NCI-H2227 treated with DMSO at 0.1 percent for 48 hours (cell line): ENCODE measurements around the gene TMEM185B.
"Not testable (repeated sequence)": the region's sequence is repeated elsewhere in the genome, so short reads cannot be mapped to it uniquely, and the experiment has no call there.

Experiments
- DNase-seq: peaks from one replicate; lab custom pipeline; 2025; lab: John Stamatoyannopoulos, UW

Gene TMEM185B

DNA sequence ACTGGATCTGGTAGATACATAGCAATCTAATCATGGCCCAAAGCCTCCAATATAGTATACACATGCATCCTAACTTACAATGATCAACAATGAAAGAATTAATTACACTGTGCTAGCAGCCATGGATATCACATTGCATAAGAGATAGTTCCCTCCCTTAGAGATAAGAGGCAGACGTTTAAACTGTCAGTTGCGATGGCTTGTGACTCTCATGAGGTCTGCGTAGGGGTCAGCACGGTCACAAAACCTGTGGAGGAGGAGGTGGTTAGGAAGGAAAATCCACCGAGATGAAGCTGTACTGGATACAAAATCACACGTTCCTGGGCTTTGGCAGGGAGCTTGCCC is 28.7 kb upstream of the TMEM185B start:
- DNase-seq, result no peak

DNA sequence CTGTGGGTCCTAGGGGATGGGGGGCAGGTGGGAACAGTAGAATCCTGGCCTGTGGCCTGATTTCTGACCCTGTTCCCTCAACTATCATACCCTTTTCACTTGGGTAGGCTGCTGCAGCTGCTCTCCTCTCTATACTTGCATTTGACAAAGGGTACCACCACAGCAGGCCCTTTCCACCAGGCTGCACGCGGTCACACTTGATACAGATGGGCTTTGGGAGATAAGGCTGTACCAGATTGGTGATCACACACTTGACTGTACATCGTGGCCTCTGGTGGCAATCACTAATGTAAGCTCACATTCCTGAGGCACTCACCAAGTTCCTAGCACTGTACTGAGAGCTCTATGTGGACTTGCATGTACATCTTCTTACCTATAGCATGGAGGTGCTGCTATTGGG is 27.9 kb upstream of the TMEM185B start:
- DNase-seq, result no peak

DNA sequence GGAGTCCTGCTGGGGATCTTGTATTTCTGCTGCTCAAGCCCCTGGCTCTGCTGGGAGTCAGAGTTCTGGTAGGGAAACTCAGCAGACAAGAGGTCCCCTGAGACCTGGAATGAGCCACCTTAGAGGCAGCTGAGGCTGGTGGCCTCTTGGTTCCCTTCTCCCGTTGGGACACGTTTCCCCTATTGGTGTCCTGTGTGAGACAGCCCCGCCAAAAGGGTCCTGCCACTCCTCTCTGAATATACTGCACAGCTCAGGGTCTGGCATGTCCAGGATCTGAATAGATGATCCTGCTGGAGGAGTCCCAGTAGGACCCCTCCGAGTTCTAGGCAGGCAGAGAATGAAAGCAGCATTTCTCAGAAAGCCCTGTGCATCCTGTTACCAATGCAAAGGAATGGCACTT is 27.4 kb upstream of the TMEM185B start:
- DNase-seq, result no peak

DNA sequence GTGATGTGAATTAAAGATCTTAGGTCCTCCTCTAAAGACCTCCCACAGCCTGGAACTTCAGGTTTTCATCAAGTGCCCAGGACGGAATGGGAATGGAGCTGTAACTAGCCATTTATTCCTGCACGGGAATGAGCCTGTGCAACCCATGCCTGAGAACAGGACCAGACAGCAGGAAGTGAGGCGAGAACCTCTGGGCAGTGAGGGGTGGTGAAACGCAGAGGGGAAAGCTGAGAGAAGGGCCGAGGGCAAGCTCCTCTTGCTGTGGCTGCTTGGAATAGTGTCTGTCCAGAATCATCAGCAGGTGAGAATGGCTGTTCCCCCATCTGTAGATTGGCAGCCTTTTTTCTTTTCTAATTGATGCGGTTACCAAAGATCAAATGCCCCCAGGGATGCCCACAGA is 24.7 kb upstream of the TMEM185B start:
- no peak for DNase-seq

DNA sequence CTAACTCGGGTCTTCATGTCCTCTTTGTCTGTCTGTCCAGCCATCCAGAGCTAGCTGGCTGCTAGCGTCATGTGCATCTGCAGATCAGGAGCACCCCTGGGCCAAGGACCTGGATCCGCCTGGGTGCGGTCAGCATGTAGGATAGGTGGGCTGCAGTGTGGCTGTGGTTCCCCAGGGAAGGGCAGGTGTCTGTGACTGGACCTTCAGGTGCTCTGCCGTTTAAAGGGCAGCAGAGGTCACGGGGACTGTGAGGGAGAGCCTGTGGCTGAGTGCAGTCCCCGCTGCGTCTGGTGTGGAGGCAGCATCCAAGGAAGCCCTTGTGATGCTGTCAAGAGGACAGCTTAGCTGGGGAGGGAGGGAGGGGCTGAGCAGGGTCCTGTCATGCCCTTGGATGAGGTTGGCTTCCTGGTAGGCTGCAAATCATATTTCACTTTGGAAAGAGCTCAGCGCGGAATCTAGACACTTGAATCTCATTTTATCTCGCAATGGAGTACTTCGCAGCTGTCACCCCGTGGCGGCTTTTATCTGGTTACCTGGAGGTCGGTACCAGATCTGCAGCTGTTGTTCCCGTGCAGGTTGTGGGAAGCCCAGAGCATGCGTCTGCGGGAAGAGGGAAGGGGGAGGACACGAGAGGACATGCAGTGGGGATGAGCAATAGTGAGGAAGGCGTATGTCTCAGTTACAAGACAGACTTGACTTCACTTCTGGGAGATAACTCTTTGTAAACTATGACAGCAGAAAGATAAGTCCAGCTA is 23.5 kb upstream of the TMEM185B start:
- no peak for DNase-seq

DNA sequence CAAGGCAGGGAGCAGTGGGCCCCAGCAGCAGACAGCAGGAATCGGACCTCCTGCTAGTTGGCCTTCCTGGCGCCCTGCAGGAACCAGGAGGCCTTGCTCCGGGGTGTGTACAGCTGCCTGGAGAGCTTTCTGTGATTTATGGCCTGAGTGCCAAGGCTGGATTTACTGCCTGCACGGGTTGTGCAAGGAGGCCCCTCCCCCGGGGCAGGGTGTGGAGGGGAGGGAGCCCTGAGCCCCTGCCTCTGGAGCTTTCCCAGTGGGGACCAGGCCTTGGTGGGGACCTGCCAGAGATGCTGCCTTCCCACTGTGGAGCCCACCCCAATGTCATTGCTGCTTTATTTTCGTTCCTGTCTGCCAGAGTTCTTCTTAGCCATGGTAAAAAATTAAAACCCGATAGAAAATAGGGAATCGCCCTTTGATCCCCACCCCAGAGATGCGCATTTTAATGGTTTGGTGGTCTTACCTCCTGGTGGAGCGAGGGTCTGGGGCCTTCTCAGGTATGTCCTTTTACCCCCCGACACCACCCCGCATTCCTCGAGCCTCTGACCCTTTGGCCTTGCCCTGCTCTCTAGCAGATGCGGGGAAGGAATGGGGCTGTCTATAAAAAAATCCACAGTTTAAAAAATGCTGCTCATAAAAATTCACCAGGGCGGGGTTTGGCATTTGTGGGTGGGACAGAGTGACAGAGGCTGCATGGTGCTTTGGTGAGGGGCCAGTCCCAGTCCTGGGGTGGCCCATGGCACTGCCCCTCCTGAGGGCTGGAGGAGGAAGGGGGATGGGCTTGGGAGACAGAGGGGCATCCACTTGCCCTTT is 22.5 kb upstream of the TMEM185B start:
- DNase-seq, result no peak

DNA sequence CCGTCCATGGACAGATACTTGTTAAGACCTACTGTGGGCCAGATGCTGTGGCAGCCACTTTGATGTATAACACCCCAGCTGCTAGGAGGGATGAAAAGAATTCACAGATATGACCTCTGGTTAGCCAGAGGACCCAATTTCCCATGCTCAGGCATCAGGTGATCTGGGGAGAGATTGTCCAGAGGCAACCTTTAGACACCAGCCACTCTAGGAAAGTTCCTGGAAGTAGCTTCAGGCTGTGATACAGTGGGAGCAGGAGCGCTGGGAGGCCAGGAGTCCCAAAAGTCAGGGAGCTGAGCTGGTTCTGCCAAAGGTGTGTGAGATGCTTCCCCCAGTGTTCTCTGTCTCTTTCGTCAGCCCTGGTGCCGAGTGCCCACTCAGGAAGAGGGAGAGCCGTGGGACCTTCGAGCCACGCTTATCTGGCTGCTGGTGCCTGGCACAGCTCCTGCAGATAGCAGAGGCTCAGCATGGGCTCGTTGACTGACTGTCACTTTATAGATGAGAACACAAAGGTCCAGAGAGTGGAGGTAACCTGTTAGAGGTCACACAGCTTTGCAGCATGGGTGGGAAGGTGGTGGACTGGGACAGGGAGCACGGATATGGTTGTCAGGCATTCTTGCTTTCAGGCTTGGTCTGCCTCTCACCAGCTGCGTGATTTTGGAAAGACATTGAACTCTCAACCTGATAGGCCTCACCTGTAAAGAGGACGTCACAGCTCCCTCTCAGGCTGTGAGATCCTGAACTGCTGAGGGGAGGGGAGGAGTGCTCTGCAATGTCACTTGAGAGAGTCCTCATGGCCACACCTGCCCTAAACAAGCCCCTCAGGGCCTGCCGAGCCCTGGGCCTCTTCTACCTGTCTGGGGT is 21.7 kb upstream of the TMEM185B start:
- no peak for DNase-seq

DNA sequence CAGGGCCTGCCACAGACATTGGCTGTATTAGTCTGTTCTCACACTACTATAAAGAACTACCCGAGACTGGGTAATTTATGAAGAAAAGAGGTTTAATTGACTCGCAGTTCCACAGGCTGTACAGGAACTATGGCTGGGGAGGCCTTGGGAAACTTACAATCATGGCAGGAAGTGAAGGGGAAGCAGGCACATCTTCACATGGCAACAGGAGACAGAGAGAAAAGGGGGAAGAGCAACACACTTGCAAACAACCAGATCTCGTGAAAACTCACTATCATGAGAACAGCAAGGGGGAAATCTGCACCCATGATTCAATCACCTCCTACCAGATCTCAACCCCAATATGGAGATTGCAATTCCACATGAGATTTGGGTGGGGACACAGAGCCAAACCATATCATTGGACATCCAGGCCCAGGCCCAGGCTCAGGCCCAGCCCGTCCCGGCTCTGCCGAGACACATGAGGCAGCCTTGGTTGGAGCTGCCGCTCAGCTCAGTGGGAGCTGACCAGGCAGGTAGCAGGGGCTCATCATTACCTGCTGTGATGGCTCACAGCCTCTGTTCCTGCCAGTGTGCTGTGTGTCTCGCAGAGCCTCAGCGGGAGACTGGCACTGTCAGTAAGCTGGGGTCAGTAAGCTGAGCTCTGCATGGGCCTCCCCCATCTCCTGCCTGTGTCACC is 20.8 kb upstream of the TMEM185B start:
- DNase-seq, result no peak

DNA sequence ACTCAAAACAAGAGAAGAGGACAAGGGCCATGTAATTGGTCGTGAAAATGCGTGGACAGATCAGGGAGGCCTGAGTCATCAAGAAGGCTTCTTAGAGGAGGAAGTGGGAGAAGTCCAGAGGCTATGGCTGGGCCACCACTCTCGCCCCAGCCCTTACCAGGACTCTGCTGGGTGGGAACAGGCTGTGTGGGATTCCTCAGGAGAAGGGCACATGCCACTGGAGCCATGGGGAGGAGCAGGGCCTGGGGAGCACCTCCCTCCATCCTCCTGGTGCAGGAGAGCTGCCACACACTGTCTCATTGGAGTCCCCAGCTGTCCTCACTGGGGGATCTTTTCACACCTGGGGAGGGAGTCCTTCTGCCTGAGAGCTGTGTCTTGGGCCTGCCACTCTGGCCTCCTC is 20.0 kb upstream of the TMEM185B start:
- DNase-seq, result no peak

DNA sequence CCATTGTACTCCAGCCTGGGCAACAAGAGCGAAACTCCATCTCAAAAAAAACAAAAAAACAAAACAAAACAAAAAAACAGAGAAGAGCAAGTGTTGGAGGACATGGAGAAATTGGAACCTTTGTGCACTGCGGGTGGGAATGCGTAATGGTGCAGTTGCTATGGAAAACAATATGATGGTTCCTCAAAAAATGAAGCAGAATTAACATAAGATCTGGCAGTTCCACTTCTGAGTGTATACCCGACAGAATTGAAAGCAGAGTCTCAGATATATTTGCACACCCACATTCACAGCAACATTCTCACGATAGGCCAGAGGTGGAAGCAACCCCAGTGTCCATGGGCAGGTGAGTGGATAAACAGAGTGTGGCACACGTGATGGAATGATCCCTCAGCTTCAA is 18.5 kb upstream of the TMEM185B start:
- DNase-seq, result no peak

DNA sequence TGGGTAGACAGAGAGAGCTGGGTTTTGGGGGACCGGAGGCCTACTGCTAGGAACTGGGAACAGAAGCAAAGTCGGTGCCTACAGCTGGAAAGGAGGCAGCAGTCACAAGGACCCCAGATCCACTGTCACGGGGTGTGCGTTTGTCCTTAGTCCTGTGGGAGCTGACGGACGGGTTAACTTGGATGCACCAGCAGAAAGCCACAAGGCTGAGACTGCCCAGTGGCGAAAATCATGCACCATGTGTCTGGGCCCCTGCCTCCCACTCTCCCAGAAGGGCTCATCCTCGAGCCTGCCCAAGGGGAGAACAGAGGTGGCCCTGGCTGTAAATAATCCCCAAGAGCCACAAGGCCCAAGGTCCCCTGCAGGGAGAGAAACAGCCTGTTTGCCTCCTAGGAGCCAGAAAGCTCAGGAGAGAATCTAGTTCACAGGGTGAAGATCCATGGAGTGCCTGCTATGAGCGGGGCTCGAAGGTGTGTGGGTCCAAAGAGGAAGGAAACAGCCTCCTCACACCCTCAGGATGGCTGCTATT is 17.8 kb upstream of the TMEM185B start:
- no peak for DNase-seq

DNA sequence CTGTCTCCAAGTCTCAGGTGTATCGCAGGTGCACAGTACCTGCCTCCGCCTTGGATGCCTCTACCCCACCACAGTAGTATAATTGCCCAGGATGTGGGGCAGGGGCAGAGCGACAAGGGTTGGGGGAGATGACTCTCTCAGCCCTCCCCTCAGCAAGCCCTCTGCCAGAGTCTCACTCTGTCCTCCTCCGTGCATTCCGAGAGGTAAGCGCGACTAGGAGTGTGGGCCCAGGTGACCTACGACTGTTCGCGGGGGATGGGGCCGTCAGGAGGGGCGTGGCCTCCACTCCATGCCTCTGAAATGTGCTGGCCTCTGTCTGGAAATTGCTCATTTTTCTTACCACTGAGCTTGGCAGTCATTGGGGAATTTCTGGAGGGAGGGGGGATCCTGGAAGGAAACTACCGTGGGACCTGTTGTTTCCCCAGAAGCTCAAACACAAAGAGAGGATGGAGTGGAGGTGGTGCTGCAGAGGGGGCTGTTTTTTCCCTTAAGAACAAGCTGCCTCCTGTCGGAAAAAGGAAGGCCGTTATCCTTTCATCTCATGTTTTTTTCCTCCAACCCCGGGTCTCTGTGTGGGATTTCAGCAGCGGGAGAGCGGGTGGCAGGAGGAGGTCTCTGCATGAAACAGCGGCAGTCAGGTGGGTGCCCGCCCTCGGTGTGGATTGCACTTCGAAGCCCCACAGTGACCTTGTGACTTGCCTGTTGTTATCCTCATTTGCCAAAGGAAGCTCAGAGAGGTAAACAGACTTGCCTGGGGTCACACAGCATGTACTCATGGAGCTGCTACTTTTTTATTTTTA is 16.5 kb upstream of the TMEM185B start:
- no peak for DNase-seq

DNA sequence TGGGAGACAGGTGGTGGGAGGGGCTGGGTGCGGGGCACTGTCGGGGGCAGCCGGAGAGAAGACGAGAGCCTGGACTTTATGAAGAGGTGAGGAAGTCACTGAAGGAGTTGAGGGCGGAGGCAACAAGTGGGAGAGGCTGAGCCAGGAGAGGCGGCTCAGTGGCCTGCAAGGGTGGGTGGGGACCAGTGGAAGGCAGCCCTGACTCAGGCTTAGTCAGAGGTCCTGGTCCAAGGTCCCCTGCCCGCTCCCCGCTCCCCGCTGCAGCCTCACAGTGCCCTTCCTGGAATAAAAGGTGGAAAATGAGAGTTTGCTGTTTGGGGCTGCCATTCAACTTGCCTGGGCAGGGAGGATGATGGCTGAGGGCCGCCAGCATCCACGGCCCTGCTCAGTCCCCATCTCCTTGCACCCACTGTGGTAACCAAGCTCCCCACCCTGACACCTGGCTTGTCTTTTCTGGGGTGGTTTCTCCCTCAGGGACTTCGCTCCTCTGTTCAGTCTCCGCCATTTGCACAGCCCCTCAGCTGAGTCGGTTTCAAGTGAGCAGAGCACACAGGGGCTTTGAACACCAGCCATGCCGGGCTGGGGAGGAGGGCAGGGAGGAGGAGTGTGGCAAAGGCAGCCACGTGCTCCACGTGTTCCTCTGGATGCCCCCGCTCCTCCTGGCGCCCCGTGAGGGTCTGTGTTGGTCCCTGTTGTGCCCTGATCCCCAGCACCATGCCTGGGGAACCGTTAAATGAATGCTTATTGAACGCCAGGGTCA is 15.7 kb upstream of the TMEM185B start:
- DNase-seq, result no peak

DNA sequence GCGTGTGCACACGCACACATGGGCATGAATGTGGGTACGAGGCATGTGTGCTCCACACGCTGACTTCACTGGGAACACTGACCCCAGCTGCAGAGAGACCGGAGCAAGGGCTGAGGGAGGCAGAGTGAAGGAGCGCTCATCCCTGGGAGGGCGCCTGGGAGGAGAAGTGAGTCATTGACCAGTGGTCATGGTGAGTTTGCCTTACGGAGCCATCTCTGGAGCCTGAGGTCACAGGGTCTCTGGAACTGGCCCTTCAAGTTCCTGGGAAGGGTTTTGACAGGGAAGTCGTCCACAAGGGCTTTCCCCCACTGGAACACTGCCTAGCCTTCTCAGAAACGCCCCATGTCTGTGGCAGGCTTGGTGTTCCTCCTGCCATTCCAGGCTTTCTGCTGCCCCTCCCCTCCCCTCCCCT is 14.3 kb upstream of the TMEM185B start:
- DNase-seq, result no peak

DNA sequence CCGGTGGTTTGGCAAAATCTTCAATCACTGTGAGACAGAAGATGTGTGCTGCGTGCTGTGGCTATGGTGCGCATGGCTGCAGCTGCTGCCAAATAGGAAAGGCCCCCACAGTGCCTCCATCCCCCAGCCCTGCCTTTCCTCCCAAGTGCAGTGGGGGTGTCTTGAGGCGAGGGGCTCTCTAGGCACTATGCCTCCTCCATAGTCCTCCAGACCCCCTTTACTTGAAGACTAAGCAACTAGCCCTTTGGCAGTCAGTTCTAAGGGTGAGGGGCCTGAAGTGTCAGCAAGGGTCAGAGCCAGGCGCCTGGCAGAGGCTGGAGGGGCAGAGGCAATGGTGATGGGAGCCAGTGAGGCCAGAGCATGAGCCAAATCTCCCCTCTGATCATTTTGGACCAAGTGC is 13.6 kb upstream of the TMEM185B start:
- DNase-seq, result no peak

DNA sequence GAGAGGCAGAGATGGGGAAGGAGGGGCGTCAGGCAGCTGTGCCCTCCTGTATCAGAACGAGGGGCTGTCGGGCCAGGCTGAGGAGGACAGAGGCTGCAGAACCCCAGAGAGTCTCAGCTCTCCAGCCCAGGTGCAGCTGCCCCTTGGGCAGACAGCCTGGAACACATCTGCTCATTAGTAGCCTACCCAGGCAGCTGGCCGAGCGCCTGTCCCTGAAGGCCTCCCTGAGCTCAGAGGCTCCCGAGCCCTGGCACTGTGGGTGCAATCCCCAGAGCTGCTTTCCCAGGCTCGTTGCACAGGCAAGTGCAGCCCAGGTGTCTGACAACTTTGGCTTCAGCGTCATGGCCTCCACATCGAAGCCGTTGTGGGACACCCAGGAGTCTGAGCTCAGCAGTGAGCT is 13.1 kb upstream of the TMEM185B start:
- no peak for DNase-seq

DNA sequence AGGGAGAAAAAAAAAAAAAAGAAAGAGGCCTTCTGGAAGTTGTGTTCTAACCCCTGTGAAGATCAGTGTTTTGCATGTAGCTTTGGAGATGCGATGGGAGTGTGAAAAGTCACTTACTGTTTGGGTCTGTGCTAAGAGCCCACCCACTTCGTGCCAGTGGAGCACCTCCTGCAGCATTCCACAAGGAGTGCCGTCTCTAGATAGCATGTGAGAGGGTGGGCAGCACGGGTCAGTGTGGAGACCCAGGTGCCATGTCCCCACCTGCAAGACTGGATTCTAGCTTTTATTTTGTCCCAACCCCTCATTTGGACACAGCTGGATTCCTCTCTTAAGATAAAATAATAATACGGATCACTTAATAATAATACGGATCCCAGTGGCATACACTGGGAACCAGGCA is 12.5 kb upstream of the TMEM185B start:
- no peak for DNase-seq

DNA sequence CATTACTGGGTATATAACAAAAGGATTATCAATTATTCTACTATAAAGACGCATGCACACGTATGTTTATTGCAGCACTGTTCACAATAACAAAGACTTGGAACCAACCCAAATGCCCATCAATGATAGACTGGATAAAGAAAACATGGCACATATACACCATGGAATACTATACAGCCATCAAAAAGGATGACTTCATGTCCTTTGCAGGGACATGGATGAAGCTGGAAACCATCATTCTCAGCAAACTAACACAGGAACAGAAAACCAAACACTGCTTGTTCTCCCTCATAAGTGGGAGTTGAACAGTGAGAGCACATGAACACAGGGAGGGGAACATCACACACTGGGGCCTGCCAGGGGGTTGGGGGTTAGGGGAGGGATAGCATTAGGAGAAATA is 12.0 kb upstream of the TMEM185B start:
- not testable (repeated sequence) for DNase-seq

DNA sequence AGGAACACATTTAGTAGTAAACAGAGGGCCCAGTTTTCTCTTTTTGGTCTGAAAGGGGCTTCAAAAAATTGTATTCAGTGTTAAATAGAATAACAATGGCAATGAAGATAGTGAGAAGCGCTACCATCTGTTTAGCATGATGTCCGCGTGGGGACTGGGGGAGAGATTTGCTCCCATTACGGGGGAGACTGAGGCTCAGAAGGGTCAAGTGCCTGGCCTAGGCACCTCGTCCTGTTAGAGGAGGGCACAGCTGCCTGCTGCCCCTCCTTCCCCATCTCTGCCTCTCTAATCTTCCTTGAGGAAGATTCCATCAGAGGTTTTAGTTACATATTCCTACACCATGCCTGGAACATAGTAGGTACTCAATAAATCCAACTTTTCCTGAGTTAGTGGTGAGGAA is 10.1 kb upstream of the TMEM185B start:
- DNase-seq, result no peak

DNA sequence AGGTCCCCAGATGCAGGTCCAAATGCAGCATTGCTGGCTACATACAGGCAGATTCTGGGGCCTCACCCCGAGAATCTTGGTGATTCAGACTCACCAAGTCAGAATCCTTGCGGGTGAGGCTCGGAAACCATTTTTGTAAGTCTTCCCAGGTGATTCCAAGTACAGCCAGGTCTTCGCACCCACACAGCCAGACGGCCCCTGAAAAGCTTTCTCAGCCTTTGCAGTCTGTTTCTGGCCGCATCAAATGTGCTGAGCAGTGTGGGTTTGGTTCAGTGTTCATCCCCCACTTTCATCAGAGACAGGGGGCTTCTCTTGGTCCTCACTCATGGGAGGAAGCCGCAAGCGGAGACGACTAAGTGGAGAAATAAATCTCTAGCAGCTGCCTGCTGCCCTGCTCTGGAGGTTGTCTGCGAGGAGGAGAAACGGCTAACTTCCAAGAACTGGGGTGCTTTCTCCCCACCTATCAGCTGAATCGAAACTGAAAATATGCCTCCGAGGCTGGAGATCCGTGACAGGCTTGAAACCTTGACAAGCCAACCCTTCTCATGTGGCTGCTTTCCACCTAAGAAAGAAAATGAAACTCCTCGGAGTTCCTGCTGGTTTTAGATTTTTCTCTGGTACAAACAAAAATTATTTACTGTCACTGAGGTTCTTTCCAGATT is 8.9 kb upstream of the TMEM185B start:
- DNase-seq, result no peak
